Stomach (tissue), 4 donors: ENCODE data around the gene RNF113B.

Experiments
- EP300 ChIP-seq: sonication (generic); formaldehyde crosslinking; IDR thresholded peaks from one replicate; pipeline ENCODE4 v1.6.1; 2017; ENCODE audit warnings: antibody characterized with exemption
- POLR2A ChIP-seq, 4 donors: fragments of 450-650 bp; IDR thresholded peaks; one replicate each; pipeline ENCODE4 v1.6.1; 2016; ENCODE audit warnings: antibody characterized with exemption in 4 of 4, control low read depth in 2 of 4, mild to moderate bottlenecking in 1 of 4, moderate library complexity in 1 of 4
- POLR2AphosphoS5 ChIP-seq, 3 donors: sonication (generic); formaldehyde crosslinking; IDR thresholded peaks; one replicate each; pipeline ENCODE4 v1.6.1; 2016; ENCODE audit warnings: antibody characterized with exemption in 3 of 3
- TF ChIP-seq, protein P1 (sequence below), 7 experiments: fragments of 450-650 bp in 4 of 7; fragments of 200-600 bp in 3 of 7; sonication (generic) in 3 of 7; IDR thresholded peaks; one replicate each; pipeline ENCODE4 v1.5.1; 2016 to 2019; ENCODE audit warnings: antibody characterized with exemption in 7 of 7, control low read depth in 2 of 7, mild to moderate bottlenecking in 1 of 7

GRCh38 chr13:98198683-98199082, 21.6 kb upstream of the RNF113B start:
- TF ChIP-seq EP300 (no peak), POLR2A (IDR thresholded peaks at IDR 0.05) (no peak), POLR2AphosphoS5 (IDR thresholded peaks at IDR 0.05) (no peak)
- TF ChIP-seq, protein P1, sequence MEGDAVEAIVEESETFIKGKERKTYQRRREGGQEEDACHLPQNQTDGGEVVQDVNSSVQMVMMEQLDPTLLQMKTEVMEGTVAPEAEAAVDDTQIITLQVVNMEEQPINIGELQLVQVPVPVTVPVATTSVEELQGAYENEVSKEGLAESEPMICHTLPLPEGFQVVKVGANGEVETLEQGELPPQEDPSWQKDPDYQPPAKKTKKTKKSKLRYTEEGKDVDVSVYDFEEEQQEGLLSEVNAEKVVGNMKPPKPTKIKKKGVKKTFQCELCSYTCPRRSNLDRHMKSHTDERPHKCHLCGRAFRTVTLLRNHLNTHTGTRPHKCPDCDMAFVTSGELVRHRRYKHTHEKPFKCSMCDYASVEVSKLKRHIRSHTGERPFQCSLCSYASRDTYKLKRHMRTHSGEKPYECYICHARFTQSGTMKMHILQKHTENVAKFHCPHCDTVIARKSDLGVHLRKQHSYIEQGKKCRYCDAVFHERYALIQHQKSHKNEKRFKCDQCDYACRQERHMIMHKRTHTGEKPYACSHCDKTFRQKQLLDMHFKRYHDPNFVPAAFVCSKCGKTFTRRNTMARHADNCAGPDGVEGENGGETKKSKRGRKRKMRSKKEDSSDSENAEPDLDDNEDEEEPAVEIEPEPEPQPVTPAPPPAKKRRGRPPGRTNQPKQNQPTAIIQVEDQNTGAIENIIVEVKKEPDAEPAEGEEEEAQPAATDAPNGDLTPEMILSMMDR (IDR thresholded peaks at IDR 0.05): no peak
